OCI-LY7 (cell line): ENCODE results near the gene FANCI. TPM values are rescaled to one million over a fixed set of nuclear protein-coding genes. Genes with fewer than 3 reads are reported as not detected.

Experiments
- BruUV-seq: library from RNA; stranded (reverse); fragments of 400-500 nt; replicated peaks from 2 replicates; lab custom pipeline; 2021; lab: Mats Ljungman, UMichigan
- CTCF ChIA-PET: fragments of 300-600 bp; sonication (Branson Sonifier 250); formaldehyde crosslinking; loops from one replicate; lab custom pipeline; 2022; ENCODE audit warnings: antibody characterized with exemption; ENCODE audit not compliant: unreplicated experiment; lab: Charles Lee
- POLR2A ChIA-PET: fragments of 300-600 bp; sonication (Branson Sonifier 250); formaldehyde crosslinking; loops from one replicate; lab custom pipeline; 2022; ENCODE audit warnings: antibody characterized with exemption; lab: Charles Lee
- DNase-seq: peaks from one replicate; pipeline ENCODE4 v3.0.0-alpha.2; 2015; ENCODE audit warnings: low spot score
- H2AFZ ChIP-seq: fragments of 200-600 bp; sonication (generic), shearing (Covaris generic); 2 replicates; pipeline ENCODE4 v1.6.1; 2014; ENCODE audit warnings: mild to moderate bottlenecking, antibody characterized with exemption, low read length, moderate library complexity
- H3K27ac ChIP-seq: fragments of 200-600 bp; sonication (generic); 2 replicates; pipeline ENCODE4 v1.5.1; 2014; ENCODE audit warnings: mixed run types, low read depth, mild to moderate bottlenecking, moderate library complexity, low read length, inconsistent platforms; ENCODE audit not compliant: poor library complexity, severe bottlenecking
- H3K36me3 ChIP-seq: fragments of 200-600 bp; sonication (generic); 2 replicates; pipeline ENCODE4 v1.6.1; 2014; ENCODE audit warnings: mild to moderate bottlenecking, antibody characterized with exemption, low read length, moderate library complexity, mixed read lengths; ENCODE audit not compliant: insufficient read depth
- H3K4me1 ChIP-seq: fragments of 200-600 bp; sonication (generic); 2 replicates; pipeline ENCODE4 v1.5.1; 2014; ENCODE audit warnings: mild to moderate bottlenecking, low read length; ENCODE audit not compliant: insufficient read depth, poor library complexity, severe bottlenecking
- H3K4me2 ChIP-seq: fragments of 200-600 bp; sonication (generic); 2 replicates; pipeline ENCODE4 v1.6.1; 2014; ENCODE audit warnings: mild to moderate bottlenecking, low read length
- H3K4me3 ChIP-seq: fragments of 200-600 bp; sonication (generic); 2 replicates; pipeline ENCODE4 v1.5.1; 2014; ENCODE audit warnings: mild to moderate bottlenecking, low read depth, low read length; ENCODE audit not compliant: poor library complexity, severe bottlenecking
- H3K79me2 ChIP-seq: fragments of 200-600 bp; sonication (generic); 2 replicates; pipeline ENCODE4 v1.6.1; 2016; ENCODE audit warnings: low read depth, mild to moderate bottlenecking, low read length, moderate library complexity, mixed read lengths; ENCODE audit not compliant: insufficient read depth
- H3K9me2 ChIP-seq: fragments of 200-600 bp; sonication (generic); 2 replicates; pipeline ENCODE4 v1.6.1; 2016; ENCODE audit warnings: mild to moderate bottlenecking, low read length, mixed read lengths; ENCODE audit not compliant: insufficient read depth
- H3K9me3 ChIP-seq: fragments of 200-600 bp; sonication (generic); 2 replicates; pipeline ENCODE4 v1.6.1; 2014; ENCODE audit warnings: mild to moderate bottlenecking, mixed run types, low read length, mixed read lengths
- H4K20me1 ChIP-seq: fragments of 200-600 bp; sonication (generic); 2 replicates; pipeline ENCODE4 v1.6.1; 2014; ENCODE audit warnings: mild to moderate bottlenecking, antibody characterized with exemption, low read length, moderate library complexity, mixed read lengths; ENCODE audit not compliant: insufficient read depth
- CTCF ChIP-seq: fragments of 200-600 bp; sonication (generic); conservative IDR thresholded peaks from 2 replicates; pipeline ENCODE4 v1.5.1; 2014; ENCODE audit warnings: mild to moderate bottlenecking, antibody characterized with exemption, low read length, moderate library complexity, mixed read lengths
- EZH2phosphoT487 ChIP-seq: fragments of 200-600 bp; sonication (generic); IDR thresholded peaks from 2 replicates; pipeline ENCODE4 v1.6.1; 2018; ENCODE audit warnings: low read depth, borderline replicate concordance, mild to moderate bottlenecking, mixed run types, antibody characterized with exemption, low read length, moderate library complexity, mixed read lengths
- intact Hi-C: fragments of 100-400 bp; cut with micrococcal nuclease; formaldehyde crosslinking; loops from one replicate; pipeline ENCODE4 v1.10.0; 2022; ENCODE audit not compliant: unreplicated experiment
- total RNA-seq, 2 experiments: library from RNA; depleted of rRNA in 1 of 2; stranded (reverse); fragments of >200 nt in 1 of 2; shearing (Covaris generic) in 1 of 2; gene quantifications; 2 replicates each; pipeline ENCODE4 v1.2.3, GENCODE V29; 2014 to 2022

Gene FANCI
- total RNA-seq, 2 experiments from 2014 or later, result 112 to 211 TPM

- intact Hi-C loops, result no loop called here
- ChIA-PET POLR2A (no interaction called here), CTCF (interaction anchor here (0.5 kb wide), 1 partner anchor 128 kb away, joined by 3 read pairs; no protein-coding TSS in a partner anchor)
- H3K4me2 ChIP-seq, result no peak overlapping the region
- no peaks in the 10 kb centered on the region for H3K4me1 ChIP-seq
- no peak overlapping the region for H3K4me3 ChIP-seq
- no peaks in the 10 kb centered on the region for H3K9me2 ChIP-seq
- no peaks in the 10 kb centered on the region for H4K20me1 ChIP-seq
- no peak overlapping the region for H2AFZ ChIP-seq
- DNase-seq, result no peak
- no peak overlapping the region for H3K27ac ChIP-seq
- H3K79me2 ChIP-seq, result no peaks in the 10 kb centered on the region
- H3K36me3 ChIP-seq, result peaks cover 97% of the 10 kb centered on the region
- no peaks in the 10 kb centered on the region for H3K9me3 ChIP-seq
- TF ChIP-seq EZH2phosphoT487, result no peak
- no TSS peak for BruUV-seq
Measured at GRCh38 chr15:89315375-89315929, 71.7 kb downstream of the FANCI start.

GRCh38 chr15:89316504-89316903, 72.7 kb downstream of the FANCI start:
- Histone ChIP-seq H4K20me1 (no peaks in the 10 kb centered on the region), H3K27ac (no peak overlapping the region), H3K9me3 (no peaks in the 10 kb centered on the region), H2AFZ (no peak overlapping the region), H3K79me2 (no peaks in the 10 kb centered on the region), H3K4me2 (no peak overlapping the region), H3K4me1 (no peaks in the 10 kb centered on the region), H3K36me3 (peaks cover 100% of the 10 kb centered on the region), H3K4me3 (no peak overlapping the region), H3K9me2 (no peaks in the 10 kb centered on the region)
- BruUV-seq, result TSS peak; percentile 48
- TF ChIP-seq CTCF (no peak), EZH2phosphoT487 (no peak)
- POLR2A ChIA-PET, result interaction anchor here (1.1 kb wide), 1 partner anchor 14 kb away, joined by 4 read pairs; no protein-coding TSS in a partner anchor
- intact Hi-C loops, result no loop called here
- CTCF ChIA-PET, result no interaction called here
- no peak for DNase-seq

GRCh38 chr15:89317186-89317720, 73.5 kb downstream of the FANCI start:
- no peak overlapping the region for H3K27ac ChIP-seq
- ChIA-PET POLR2A (interaction anchor here (1.1 kb wide), 1 partner anchor 14 kb away, joined by 4 read pairs; no protein-coding TSS in a partner anchor), CTCF (no interaction called here)
- no peaks in the 10 kb centered on the region for H4K20me1 ChIP-seq
- H3K4me3 ChIP-seq, result no peak overlapping the region
- H3K36me3 ChIP-seq, result peaks cover 100% of the 10 kb centered on the region
- BruUV-seq, result no TSS peak
- H2AFZ ChIP-seq, result no peak overlapping the region
- H3K4me2 ChIP-seq, result no peak overlapping the region
- intact Hi-C loops, result no loop called here
- no peaks in the 10 kb centered on the region for H3K9me2 ChIP-seq
- no peaks in the 10 kb centered on the region for H3K9me3 ChIP-seq
- no peaks in the 10 kb centered on the region for H3K4me1 ChIP-seq
- TF ChIP-seq EZH2phosphoT487 (no peak), CTCF (no peak)
- no peak for DNase-seq
- no peaks in the 10 kb centered on the region for H3K79me2 ChIP-seq
